ENCODE data around the gene CAST.

- TF ChIP-seq REST (IDR thresholded peaks at IDR 0.05; ENCODE audit: insufficient read depth in 1 of 2, low read depth in 2 of 2, low read length in 2 of 2) (no peak), POLR2AphosphoS5 (IDR thresholded peaks at IDR 0.05; ENCODE audit: low read depth, low read length) (no peak), SIN3A (IDR thresholded peaks at IDR 0.05; ENCODE audit: borderline replicate concordance, insufficient read depth, low read length) (no peak)
These were observed 74.8 kb downstream of the CAST start for GRCh38 chr5:96736937-96737336.

All from PFSK-1 (cell line).